Frontal cortex (tissue), 4 donors: Measurements from ENCODE around the gene DGUOK. TPM values are rescaled to one million over a fixed set of nuclear protein-coding genes. Genes with fewer than 3 reads are reported as not detected.

Source experiments
- DNase-seq, 2 donors: peaks; one replicate each; pipeline ENCODE4 v3.0.0; 2012; ENCODE audit warnings: low spot score in 2 of 2
- FAIRE-seq: peaks from 2 replicates; lab custom pipeline; 2012; peaks lifted over from hg19 to GRCh38; lab: Jason Lieb, UNC
- total RNA-seq: library from RNA; depleted of rRNA; stranded (reverse); fragments of >200 nt; gene quantifications from one replicate; pipeline ENCODE4 v1.2.3, GENCODE V29; 2014
- donor health status: control.
- donor health status: control.
- donor health status: control.

DGUOK gene
- total RNA-seq, 1 donor from 2014 or later, result 51.0 TPM

- FAIRE-seq (no peak), DNase-seq (no peak)
These were observed 45.0 kb downstream of the DGUOK start for GRCh38 chr2:73971722-73972121.

- DNase-seq, result no peak
- FAIRE-seq, result no peak
These were observed 46.2 kb downstream of the DGUOK start for GRCh38 chr2:73972846-73973245.

GRCh38 chr2:73975731-73976130 lies 49.1 kb downstream of the DGUOK start:
- FAIRE-seq (no peak), DNase-seq (no peak)

GRCh38 chr2:73976803-73977202 lies 50.1 kb downstream of the DGUOK start:
- no peak for DNase-seq
- no peak for FAIRE-seq

GRCh38 chr2:73977466-73977865 lies 50.8 kb downstream of the DGUOK start:
- DNase-seq (no peak), FAIRE-seq (no peak)

GRCh38 chr2:73979021-73979420 lies 52.3 kb downstream of the DGUOK start:
- no peak for FAIRE-seq

GRCh38 chr2:73979686-73980085 lies 53.0 kb downstream of the DGUOK start:
- DNase-seq, result no peak
- FAIRE-seq, result no peak

More at GRCh38 chr2:73979021-73979420, 52.3 kb downstream of the DGUOK start:
- no peak for DNase-seq

- FAIRE-seq (no peak), DNase-seq (no peak)
These were observed 53.9 kb downstream of the DGUOK start for GRCh38 chr2:73980566-73980965.

- FAIRE-seq (no peak), DNase-seq (no peak)
These were observed 54.7 kb downstream of the DGUOK start for GRCh38 chr2:73981081-73982001.

- no peak for DNase-seq
These were observed 55.5 kb downstream of the DGUOK start for GRCh38 chr2:73982140-73982617.

GRCh38 chr2:73983322-73984202 lies 56.9 kb downstream of the DGUOK start:
- no peak for FAIRE-seq

More at GRCh38 chr2:73982140-73982617, 55.5 kb downstream of the DGUOK start:
- FAIRE-seq, result no peak

GRCh38 chr2:73984203-73984921 lies 57.7 kb downstream of the DGUOK start, which contains the start of gene TET3:
TET3 (plus strand) TSS chr2:73984910; CDS start chr2:73986404, 1,494 bp downstream.
- DNase-seq (peak; percentile 72 to 79), FAIRE-seq (no peak)

More at GRCh38 chr2:73983322-73984202, 56.9 kb downstream of the DGUOK start:
- DNase-seq, result no peak

- FAIRE-seq, result no peak
- peak; percentile 65 to 78 for DNase-seq
These were observed 58.2 kb downstream of the DGUOK start for GRCh38 chr2:73984922-73985307.

GRCh38 chr2:73985308-73986084 lies 58.8 kb downstream of the DGUOK start:
- DNase-seq, result peak; percentile 72 to 80
- FAIRE-seq, result no peak

GRCh38 chr2:73986085-73986681 lies 59.5 kb downstream of the DGUOK start:
- DNase-seq (no peak), FAIRE-seq (no peak)

GRCh38 chr2:73987109-73987947 lies 60.6 kb downstream of the DGUOK start:
- FAIRE-seq (no peak), DNase-seq (peak; percentile 51 to 55)

GRCh38 chr2:73987948-73988700 lies 61.4 kb downstream of the DGUOK start:
- DNase-seq (no peak), FAIRE-seq (no peak)
